Measurements from ENCODE around the gene CLDN12.

DNA sequence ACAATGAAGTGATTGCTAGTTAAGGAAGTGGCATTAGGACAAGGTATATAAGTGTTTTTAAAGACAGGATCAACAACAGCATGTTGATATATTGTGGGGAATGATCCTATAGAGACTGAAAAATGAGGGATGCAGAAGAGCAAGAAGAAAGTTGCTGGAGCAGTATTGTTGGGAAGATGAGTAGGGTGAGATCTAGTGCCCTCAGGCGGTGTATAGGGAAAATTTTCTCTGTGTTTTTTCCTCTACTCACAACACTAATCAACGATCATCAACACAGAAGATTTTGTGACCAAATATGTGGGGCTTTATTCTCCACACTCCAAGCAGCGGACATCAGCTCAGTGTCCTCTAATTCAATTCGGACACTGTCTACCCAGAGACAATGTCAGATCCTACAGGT lies 56.6 kb downstream of the CLDN12 start:
- TF ChIP-seq POLR2AphosphoS5 (IDR thresholded peaks at IDR 0.05; ENCODE audit: borderline replicate concordance, low read depth, low read length) (no peak), EZH2 (IDR thresholded peaks at IDR 0.05) (no peak)

Measured in SK-N-MC (cell line).